ENCODE results near the gene GID4.

GID4 gene

DNA sequence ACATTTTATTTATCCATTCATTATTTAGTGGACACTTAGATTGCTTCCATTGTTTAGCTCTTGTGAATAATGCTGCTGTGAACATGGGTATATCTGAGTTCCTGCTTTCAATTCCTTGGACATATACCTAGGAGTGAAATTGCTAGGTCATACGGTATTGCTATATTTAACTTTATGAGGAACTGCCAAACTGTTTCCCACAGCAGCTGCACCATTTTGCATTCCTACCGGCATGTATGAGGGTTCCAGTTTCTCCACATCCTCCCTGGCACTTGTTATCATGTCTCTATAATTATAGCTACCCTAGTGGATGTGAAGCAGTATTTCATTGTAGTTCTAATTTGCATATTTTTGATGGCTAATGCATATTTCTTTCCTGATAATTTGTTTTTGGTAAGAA lies 24.8 kb downstream of the GID4 start:
- TF ChIP-seq, protein P1, sequence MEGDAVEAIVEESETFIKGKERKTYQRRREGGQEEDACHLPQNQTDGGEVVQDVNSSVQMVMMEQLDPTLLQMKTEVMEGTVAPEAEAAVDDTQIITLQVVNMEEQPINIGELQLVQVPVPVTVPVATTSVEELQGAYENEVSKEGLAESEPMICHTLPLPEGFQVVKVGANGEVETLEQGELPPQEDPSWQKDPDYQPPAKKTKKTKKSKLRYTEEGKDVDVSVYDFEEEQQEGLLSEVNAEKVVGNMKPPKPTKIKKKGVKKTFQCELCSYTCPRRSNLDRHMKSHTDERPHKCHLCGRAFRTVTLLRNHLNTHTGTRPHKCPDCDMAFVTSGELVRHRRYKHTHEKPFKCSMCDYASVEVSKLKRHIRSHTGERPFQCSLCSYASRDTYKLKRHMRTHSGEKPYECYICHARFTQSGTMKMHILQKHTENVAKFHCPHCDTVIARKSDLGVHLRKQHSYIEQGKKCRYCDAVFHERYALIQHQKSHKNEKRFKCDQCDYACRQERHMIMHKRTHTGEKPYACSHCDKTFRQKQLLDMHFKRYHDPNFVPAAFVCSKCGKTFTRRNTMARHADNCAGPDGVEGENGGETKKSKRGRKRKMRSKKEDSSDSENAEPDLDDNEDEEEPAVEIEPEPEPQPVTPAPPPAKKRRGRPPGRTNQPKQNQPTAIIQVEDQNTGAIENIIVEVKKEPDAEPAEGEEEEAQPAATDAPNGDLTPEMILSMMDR (IDR thresholded peaks at IDR 0.05; ENCODE audit: low read depth, low read length, missing control alignments): no peak
- no peak for DNase-seq (ENCODE audit: extremely low read depth, low read depth)
- no peak overlapping the region for H3K4me3 ChIP-seq (replicated peaks; ENCODE audit: low read depth, low read length)

DNA sequence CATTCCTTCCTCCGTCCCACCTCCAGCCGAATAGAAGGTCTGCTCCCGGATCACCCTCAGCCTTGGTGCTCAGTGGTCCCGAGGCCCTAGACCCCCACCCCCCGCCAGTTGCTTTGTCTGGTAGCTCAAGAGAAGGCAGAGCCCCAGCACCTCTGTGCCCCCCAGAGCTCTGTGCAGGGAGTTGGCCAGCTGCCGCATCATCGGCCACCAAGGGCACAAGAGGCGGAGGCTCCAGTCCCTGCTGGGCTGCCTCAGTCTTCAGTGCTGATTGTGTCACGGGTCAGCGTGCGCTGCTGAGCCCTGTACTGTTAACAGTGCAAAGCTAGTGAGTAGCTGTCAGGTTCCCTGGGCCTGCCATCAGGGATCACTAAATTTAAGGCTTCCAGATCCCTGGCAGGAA lies 26.3 kb downstream of the GID4 start:
- H3K4me3 ChIP-seq (replicated peaks; ENCODE audit: low read depth, low read length): no peak overlapping the region
- DNase-seq (ENCODE audit: extremely low read depth, low read depth): no peak
- TF ChIP-seq, protein P1 (IDR thresholded peaks at IDR 0.05; ENCODE audit: low read depth, low read length, missing control alignments): no peak

- no peak for DNase-seq (ENCODE audit: extremely low read depth, low read depth)
- no peak overlapping the region for H3K4me3 ChIP-seq (replicated peaks; ENCODE audit: low read depth, low read length)
- TF ChIP-seq, protein P1 (IDR thresholded peaks at IDR 0.05; ENCODE audit: low read depth, low read length, missing control alignments): no peak
These were observed 27.7 kb downstream of the GID4 start for GRCh38 chr17:18066866-18067265.

DNA sequence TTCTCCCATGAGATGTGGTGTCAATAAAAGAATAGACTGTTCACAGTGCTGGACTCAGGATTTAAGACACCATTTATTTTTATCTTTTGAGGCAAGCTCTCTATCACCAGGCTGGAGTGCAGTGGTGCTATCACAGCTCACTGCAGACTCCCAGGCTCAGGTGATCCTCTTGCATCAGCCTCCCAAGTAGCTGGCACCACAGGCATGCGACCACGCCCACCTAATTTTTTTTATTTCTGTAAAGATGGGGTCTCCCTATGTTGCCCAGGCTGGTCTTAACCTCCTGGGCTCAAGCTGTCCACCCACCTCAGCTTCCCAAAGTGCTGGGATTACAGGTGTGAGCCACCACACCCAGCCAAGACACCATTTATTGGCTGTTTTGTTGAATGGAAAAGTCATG lies 29.9 kb downstream of the GID4 start:
- no peak overlapping the region for H3K4me3 ChIP-seq (replicated peaks; ENCODE audit: low read depth, low read length)
- no peak for DNase-seq (ENCODE audit: extremely low read depth, low read depth)
- TF ChIP-seq, protein P1 (IDR thresholded peaks at IDR 0.05; ENCODE audit: low read depth, low read length, missing control alignments): no peak

GRCh38 chr17:18070861-18071340 lies 31.7 kb downstream of the GID4 start:
- no peak for DNase-seq (ENCODE audit: extremely low read depth, low read depth)
- TF ChIP-seq, protein P1 (IDR thresholded peaks at IDR 0.05; ENCODE audit: low read depth, low read length, missing control alignments): no peak
- H3K4me3 ChIP-seq (replicated peaks; ENCODE audit: low read depth, low read length): peak overlapping the region; percentile 11; the same call in 1 of the 2 replicates

DNA sequence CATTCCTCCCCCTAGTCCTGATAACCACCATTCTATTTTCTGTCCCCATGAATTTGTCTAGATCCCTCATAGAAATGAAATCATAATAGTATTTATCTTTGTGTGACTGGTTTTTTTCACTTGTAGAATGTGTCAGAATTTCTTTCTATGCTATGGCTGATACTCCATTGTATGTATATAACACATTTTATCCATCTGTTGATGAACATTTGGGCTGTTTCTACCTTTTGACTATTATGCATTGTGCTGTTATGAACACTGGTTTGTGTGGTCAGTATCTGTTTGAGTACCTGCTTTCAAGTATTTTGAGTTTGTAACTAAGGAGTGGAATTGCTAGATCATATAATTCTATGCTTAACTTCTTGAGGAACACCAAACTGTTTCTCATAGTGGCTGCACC lies 32.5 kb downstream of the GID4 start:
- TF ChIP-seq, protein P1 (IDR thresholded peaks at IDR 0.05; ENCODE audit: low read depth, low read length, missing control alignments): no peak
- no peak overlapping the region for H3K4me3 ChIP-seq (replicated peaks; ENCODE audit: low read depth, low read length)
- no peak for DNase-seq (ENCODE audit: extremely low read depth, low read depth)

Measured in HFF-Myc (cell line).